C4-2B (cell line): ENCODE results near the gene PPP2R3B.

Experiments used
- CTCF ChIP-seq: fragments of 450-650 bp; conservative IDR thresholded peaks from 2 replicates; pipeline ENCODE4 v1.5.1; 2017; ENCODE audit warnings: mild to moderate bottlenecking
- ZFX ChIP-seq: fragments of 450-650 bp; IDR thresholded peaks from 2 replicates; pipeline ENCODE4 v1.6.1; 2017

GRCh38 chrX:426881-427280 is 40.2 kb upstream of the PPP2R3B start:
- TF ChIP-seq CTCF (no peak), ZFX (no peak)
